ENCODE results near the gene CDH11.

The CDH11 gene

DNA sequence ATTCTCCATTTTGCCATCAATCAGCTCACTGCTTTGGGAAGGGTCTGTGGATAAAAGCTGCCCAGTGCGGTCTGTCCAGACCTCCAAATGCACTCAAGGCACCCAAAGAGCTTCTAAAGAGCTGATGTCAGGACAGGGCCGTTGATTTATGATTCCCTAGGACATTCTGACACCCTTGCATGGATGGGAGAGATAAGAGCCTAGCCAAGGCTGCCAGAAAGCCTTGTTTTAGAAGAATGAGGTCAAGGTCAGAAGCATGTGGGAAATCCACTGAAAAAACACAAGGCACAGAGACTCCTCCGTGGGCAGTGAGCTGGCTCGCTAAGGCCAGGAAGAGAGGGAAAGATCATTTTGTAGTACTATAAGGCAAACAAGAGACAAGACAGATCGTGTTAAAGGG lies 214.0 kb downstream of the CDH11 start:
- no peak for DNase-seq (ENCODE audit: low read depth, low spot score)

DNA sequence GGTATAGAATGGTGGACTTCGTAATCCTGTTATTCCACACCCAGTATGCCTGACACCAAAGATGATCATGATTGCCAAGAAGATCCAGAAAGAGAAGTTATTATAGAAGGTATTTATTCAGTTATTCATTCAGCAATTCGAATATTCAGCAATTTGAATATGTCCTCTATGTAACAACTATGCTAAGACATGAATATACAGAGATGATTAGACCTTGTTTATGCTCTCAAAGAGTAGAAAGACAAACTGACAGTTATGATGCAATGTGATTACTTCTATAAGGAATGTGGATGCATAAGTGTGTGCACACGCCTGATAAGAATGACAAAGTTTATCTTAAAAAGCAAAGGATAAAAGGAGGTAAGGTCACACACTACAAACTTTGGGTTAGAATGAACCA lies 218.1 kb downstream of the CDH11 start:
- DNase-seq (ENCODE audit: low read depth, low spot score) = no peak

- no peak for DNase-seq (ENCODE audit: low read depth, low spot score)
These were observed 221.3 kb downstream of the CDH11 start for GRCh38 chr16:64900517-64900916.

DNA sequence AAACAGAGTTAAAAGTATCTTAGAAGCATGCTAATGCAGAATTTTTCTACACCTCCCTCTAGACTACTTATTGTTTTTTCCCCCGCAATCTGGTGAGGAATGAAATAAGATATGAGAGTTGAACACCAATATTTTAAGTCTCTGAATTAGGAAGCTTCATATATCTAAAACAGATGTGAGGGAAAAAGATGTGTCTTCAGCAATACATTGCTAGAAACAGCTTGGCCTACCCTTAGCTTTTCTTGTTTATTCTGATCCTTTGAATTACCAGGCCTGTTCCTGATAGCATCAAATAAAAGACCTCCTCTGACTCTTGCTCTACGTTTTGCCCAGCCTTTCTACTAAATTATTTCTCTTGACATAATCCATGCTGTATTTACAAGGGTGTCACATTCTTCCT lies 221.8 kb downstream of the CDH11 start:
- DNase-seq (ENCODE audit: low read depth, low spot score) = no peak

DNA sequence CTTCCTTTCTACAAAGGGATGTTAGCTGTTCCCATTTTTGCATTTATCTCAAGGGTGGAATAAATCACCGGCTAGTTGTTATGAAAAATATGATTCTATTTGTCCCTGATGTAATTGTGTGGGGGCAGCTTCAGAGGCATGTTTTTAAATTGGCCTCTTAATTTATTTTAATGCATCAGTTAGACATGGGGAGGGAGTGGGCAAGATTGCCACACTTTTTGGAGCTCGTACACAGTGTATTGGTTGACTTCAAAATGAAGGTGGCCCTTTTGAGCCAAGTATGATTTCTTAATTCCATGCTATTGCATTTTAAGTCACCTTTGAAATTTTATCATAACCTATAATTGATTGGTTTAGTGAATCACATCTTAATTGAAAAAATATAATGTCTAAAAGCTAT lies 223.7 kb downstream of the CDH11 start:
- DNase-seq (ENCODE audit: low read depth, low spot score) = no peak

Data from brain pericyte (primary cell).